ENCODE data around the gene GALNT9.

DNA sequence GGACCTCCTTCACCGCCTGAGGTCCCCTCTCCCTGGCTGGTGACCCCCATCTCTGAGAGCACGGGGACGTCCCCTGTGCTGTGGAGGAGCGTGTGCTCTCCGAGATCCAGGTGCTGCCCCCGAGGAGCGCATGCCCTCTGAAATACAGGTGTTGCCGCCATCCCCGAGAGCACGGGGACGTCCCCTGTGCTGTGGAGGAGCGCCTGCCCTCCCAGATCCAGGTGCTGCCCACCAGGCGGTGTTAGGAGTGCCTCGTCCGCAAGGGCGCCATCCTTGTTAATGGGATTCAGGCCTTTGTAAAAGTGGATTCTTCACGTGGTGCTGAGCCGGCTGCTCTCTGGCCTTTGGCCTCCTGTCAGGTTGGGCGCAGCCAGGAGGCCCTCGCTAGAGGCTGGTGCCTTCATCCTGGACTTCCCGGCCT, 175.0 kb downstream of the GALNT9 start:
- TF ChIP-seq TARDBP (IDR thresholded peaks at IDR 0.05) (no peak), SUZ12 (IDR thresholded peaks at IDR 0.05) (no peak), FOXK2 (IDR thresholded peaks at IDR 0.05) (no peak), FOXM1 (IDR thresholded peaks at IDR 0.05; ENCODE audit: borderline replicate concordance) (no peak), SP1 (IDR thresholded peaks at IDR 0.05) (no peak), L3MBTL2 (conservative IDR thresholded peaks at IDR 0.05) (no peak), BHLHE40 (IDR thresholded peaks at IDR 0.05; ENCODE audit: borderline replicate concordance) (no peak), LEF1 (IDR thresholded peaks at IDR 0.05; ENCODE audit: borderline replicate concordance) (no peak), ZNF384 (IDR thresholded peaks at IDR 0.05) (no peak), CTBP1 (IDR thresholded peaks at IDR 0.05; ENCODE audit: borderline replicate concordance) (no peak), ELF4 (IDR thresholded peaks at IDR 0.05) (no peak), HDGF (IDR thresholded peaks at IDR 0.05; ENCODE audit: borderline replicate concordance) (no peak)
- TF ChIP-seq, protein P1, sequence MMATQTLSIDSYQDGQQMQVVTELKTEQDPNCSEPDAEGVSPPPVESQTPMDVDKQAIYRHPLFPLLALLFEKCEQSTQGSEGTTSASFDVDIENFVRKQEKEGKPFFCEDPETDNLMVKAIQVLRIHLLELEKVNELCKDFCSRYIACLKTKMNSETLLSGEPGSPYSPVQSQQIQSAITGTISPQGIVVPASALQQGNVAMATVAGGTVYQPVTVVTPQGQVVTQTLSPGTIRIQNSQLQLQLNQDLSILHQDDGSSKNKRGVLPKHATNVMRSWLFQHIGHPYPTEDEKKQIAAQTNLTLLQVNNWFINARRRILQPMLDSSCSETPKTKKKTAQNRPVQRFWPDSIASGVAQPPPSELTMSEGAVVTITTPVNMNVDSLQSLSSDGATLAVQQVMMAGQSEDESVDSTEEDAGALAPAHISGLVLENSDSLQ (IDR thresholded peaks at IDR 0.05): no peak

All from HEK293T (cell line).